ENCODE measurements around the gene SH3RF2.

- TF ChIP-seq GLI4 (tag by site-specific recombination; IDR thresholded peaks at IDR 0.05) (no peak), CTCF (tag by site-specific recombination; IDR thresholded peaks at IDR 0.05) (no peak), ZNF24 (tag by site-specific recombination; IDR thresholded peaks at IDR 0.05) (no peak), ZNF274 (IDR thresholded peaks at IDR 0.05; ENCODE audit: low read length) (no peak), ZNF274 (tag by site-specific recombination; IDR thresholded peaks at IDR 0.05; ENCODE audit: borderline replicate concordance) (no peak), ZBTB49 (tag by site-specific recombination; IDR thresholded peaks at IDR 0.05; ENCODE audit: low read depth) (no peak)
Measured at GRCh38 chr5:145965804-145966203, 29.4 kb downstream of the SH3RF2 start.

All from HEK293 (cell line).